Cardiac fibroblast (primary cell): ENCODE data around the gene BCL2.

Experiments used
- DNase-seq, 2 donors: peaks; one replicate each; pipeline versions ENCODE4 v3.0.0 to v3.0.0-alpha.2; 2010; ENCODE audit warnings: low read depth in 2 of 2
- H3K4me3 ChIP-seq, 2 donors: replicated peaks in 1 of 2; 1 replicate in 1 of 2; 2 replicates in 1 of 2; pipeline ENCODE4 v1.5.1; 2011; ENCODE audit warnings: low read depth in 2 of 2, low read length in 2 of 2, mild to moderate bottlenecking in 2 of 2, moderate library complexity in 1 of 2
- CTCF ChIP-seq: IDR thresholded peaks from one replicate; pipeline ENCODE4 v1.5.1; 2011; ENCODE audit warnings: low read depth, mild to moderate bottlenecking, low read length, inconsistent platforms

The BCL2 gene

GRCh38 chr18:63344263-63344662, 24.7 kb upstream of the BCL2 start:
- DNase-seq: no peak
- TF ChIP-seq CTCF: no peak
- no peak overlapping the region for H3K4me3 ChIP-seq

- peak; percentile 50 for TF ChIP-seq CTCF
- no peak overlapping the region for H3K4me3 ChIP-seq
- DNase-seq: peak; percentile 50 to 57
Observed at GRCh38 chr18:63342206-63342605, 22.6 kb upstream of the BCL2 start.

- peak; percentile 51 for TF ChIP-seq CTCF
- H3K4me3 ChIP-seq: no peak overlapping the region
- peak; percentile 56 to 58 for DNase-seq
Observed at GRCh38 chr18:63339920-63340484, 20.4 kb upstream of the BCL2 start.

- peak; percentile 80 to 96 for DNase-seq
- no peak for TF ChIP-seq CTCF
- H3K4me3 ChIP-seq: no peak overlapping the region
Observed at GRCh38 chr18:63336366-63337099, 17.0 kb upstream of the BCL2 start.

GRCh38 chr18:63331105-63331504, 11.5 kb upstream of the BCL2 start:
- H3K4me3 ChIP-seq: no peak overlapping the region
- TF ChIP-seq CTCF: no peak
- no peak for DNase-seq

GRCh38 chr18:63329431-63330145, 10.0 kb upstream of the BCL2 start:
- no peak overlapping the region for H3K4me3 ChIP-seq
- no peak for DNase-seq
- no peak for TF ChIP-seq CTCF
